Upper lobe of left lung (tissue), 6 donors: ENCODE measurements around the gene PRSS21. TPM values are rescaled to one million over a fixed set of nuclear protein-coding genes. Genes with fewer than 3 reads are reported as not detected.

Experiments
- ATAC-seq, 2 donors: fragments of 200-7000 bp; cut with Tn5 transposase; one replicate each; pipeline ENCODE4 v1.9.1; 2022; ENCODE audit warnings: mild to moderate bottlenecking in 2 of 2, moderate library complexity in 2 of 2; ENCODE audit not compliant: low FRiP score in 2 of 2
- DNase-seq, 2 donors: peaks; one replicate each; pipeline ENCODE4 v3.0.0-alpha.2; 2019 to 2020
- H3K27ac ChIP-seq, 4 donors: fragments of 200-600 bp; sonication (generic); one replicate each; pipeline ENCODE4 v1.5.1; 2016 to 2019
- H3K27me3 ChIP-seq, 4 donors: fragments of 200-600 bp; sonication (generic); one replicate each; pipeline ENCODE4 v1.5.1; 2017 to 2019
- H3K36me3 ChIP-seq, 4 donors: fragments of 200-600 bp; sonication (generic); one replicate each; pipeline ENCODE4 v1.5.1; 2016 to 2019
- H3K4me1 ChIP-seq, 4 donors: fragments of 200-600 bp; sonication (generic); one replicate each; pipeline ENCODE4 v1.5.1; 2018 to 2019
- H3K4me3 ChIP-seq, 4 donors: fragments of 200-600 bp; sonication (generic); one replicate each; pipeline ENCODE4 v1.5.1; 2017 to 2019; ENCODE audit warnings: mild to moderate bottlenecking in 2 of 4, moderate library complexity in 1 of 4
- H3K9me3 ChIP-seq, 4 donors: fragments of 200-600 bp; sonication (generic); one replicate each; pipeline ENCODE4 v1.5.1; 2018 to 2019
- EP300 ChIP-seq, 4 donors: sonication (generic); formaldehyde crosslinking; IDR thresholded peaks; one replicate each; pipeline ENCODE4 v1.5.1; 2017; ENCODE audit warnings: antibody characterized with exemption in 4 of 4, control low read depth in 2 of 4
- POLR2A ChIP-seq, 4 donors: fragments of 450-650 bp; IDR thresholded peaks; one replicate each; pipeline ENCODE4 v1.5.1; 2016 to 2017; ENCODE audit warnings: antibody characterized with exemption in 4 of 4, mild to moderate bottlenecking in 2 of 4
- POLR2AphosphoS5 ChIP-seq, 2 donors: sonication (generic); formaldehyde crosslinking; IDR thresholded peaks; one replicate each; pipeline ENCODE4 v1.5.1; 2017; ENCODE audit warnings: antibody characterized with exemption in 2 of 2
- WGBS, 2 donors: methylation state at CpG; one replicate each; pipeline ENCODE4 v1.1.5; 2017 to 2018; 5-methylcytosine and 5-hydroxymethylcytosine counted together
- total RNA-seq, 6 donors: library from RNA; depleted of rRNA in 4 of 6; stranded (reverse); fragments of >200 nt in 4 of 6; gene quantifications; one replicate each; pipeline versions ENCODE4 v1.1.0 to v1.2.1, GENCODE V29; 2016 to 2021
- TF ChIP-seq, protein P1 (sequence below), 6 experiments: fragments of 450-650 bp in 4 of 6; fragments of 200-600 bp in 2 of 6; sonication (generic) in 2 of 6; IDR thresholded peaks; one replicate each; pipeline ENCODE4 v1.5.1; 2016 to 2019; ENCODE audit warnings: antibody characterized with exemption in 6 of 6
- donor health status: DM: no; HTN: no; CAD: no; lungs with moderate emphysema.
- donor health status: DM: no; HTN: yes; CAD: no; lungs with severe emphysema.

Gene PRSS21
- total RNA-seq, 6 donors from 2014 or later = 1.2 to 16.2 (median 14.5) TPM; not detected in 1

GRCh38 chr16:2769675-2770056 lies 47.4 kb upstream of the PRSS21 start:
- Histone ChIP-seq H3K27ac (peak overlapping the region in 2 of 4 donors; percentile 52 to 64), H3K4me3 (no peak overlapping the region), H3K36me3 (peaks cover 56 to 100% (median 86%) of the 10 kb centered on the region in 4 donors), H3K4me1 (peaks cover 0 to 17% (median 0%) of the 10 kb centered on the region in 4 donors), H3K9me3 (no peaks in the 10 kb centered on the region), H3K27me3 (no peaks in the 10 kb centered on the region)
- ATAC-seq (peak; percentile 62 to 65), DNase-seq (peak in 1 of 2 donors; percentile 73)
- 80% methylated on average over 14 of the region's 14 CpGs for WGBS, 2 donors
- TF ChIP-seq POLR2AphosphoS5 (IDR thresholded peaks at IDR 0.05) (peak in 1 of 2 donors; percentile 23), POLR2A (IDR thresholded peaks at IDR 0.05) (no peak), EP300 (IDR thresholded peaks at IDR 0.05) (peak in 1 of 4 donors; percentile 28)
- TF ChIP-seq, protein P1, sequence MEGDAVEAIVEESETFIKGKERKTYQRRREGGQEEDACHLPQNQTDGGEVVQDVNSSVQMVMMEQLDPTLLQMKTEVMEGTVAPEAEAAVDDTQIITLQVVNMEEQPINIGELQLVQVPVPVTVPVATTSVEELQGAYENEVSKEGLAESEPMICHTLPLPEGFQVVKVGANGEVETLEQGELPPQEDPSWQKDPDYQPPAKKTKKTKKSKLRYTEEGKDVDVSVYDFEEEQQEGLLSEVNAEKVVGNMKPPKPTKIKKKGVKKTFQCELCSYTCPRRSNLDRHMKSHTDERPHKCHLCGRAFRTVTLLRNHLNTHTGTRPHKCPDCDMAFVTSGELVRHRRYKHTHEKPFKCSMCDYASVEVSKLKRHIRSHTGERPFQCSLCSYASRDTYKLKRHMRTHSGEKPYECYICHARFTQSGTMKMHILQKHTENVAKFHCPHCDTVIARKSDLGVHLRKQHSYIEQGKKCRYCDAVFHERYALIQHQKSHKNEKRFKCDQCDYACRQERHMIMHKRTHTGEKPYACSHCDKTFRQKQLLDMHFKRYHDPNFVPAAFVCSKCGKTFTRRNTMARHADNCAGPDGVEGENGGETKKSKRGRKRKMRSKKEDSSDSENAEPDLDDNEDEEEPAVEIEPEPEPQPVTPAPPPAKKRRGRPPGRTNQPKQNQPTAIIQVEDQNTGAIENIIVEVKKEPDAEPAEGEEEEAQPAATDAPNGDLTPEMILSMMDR (IDR thresholded peaks at IDR 0.05) = no peak

- Histone ChIP-seq H3K4me3 (no peak overlapping the region), H3K27ac (peak overlapping the region in 3 of 4 donors; percentile 37 to 64 (median 52)), H3K36me3 (peaks cover 54 to 100% (median 81%) of the 10 kb centered on the region in 4 donors), H3K4me1 (peaks cover 1 to 23% (median 4%) of the 10 kb centered on the region in 4 donors), H3K27me3 (no peaks in the 10 kb centered on the region), H3K9me3 (no peaks in the 10 kb centered on the region)
- WGBS, 2 donors = 87 to 91% methylated on average over 23 to 32 of the region's 32 CpGs
- peak in 1 of 2 donors; percentile 1 for ATAC-seq
- no peak for TF ChIP-seq POLR2A (IDR thresholded peaks at IDR 0.05)
- no peak for TF ChIP-seq EP300 (IDR thresholded peaks at IDR 0.05)
- TF ChIP-seq, protein P1 (IDR thresholded peaks at IDR 0.05) = no peak
- no peak for TF ChIP-seq POLR2AphosphoS5 (IDR thresholded peaks at IDR 0.05)
- no peak for DNase-seq
Observed at GRCh38 chr16:2770057-2770951, 46.7 kb upstream of the PRSS21 start.

DNA sequence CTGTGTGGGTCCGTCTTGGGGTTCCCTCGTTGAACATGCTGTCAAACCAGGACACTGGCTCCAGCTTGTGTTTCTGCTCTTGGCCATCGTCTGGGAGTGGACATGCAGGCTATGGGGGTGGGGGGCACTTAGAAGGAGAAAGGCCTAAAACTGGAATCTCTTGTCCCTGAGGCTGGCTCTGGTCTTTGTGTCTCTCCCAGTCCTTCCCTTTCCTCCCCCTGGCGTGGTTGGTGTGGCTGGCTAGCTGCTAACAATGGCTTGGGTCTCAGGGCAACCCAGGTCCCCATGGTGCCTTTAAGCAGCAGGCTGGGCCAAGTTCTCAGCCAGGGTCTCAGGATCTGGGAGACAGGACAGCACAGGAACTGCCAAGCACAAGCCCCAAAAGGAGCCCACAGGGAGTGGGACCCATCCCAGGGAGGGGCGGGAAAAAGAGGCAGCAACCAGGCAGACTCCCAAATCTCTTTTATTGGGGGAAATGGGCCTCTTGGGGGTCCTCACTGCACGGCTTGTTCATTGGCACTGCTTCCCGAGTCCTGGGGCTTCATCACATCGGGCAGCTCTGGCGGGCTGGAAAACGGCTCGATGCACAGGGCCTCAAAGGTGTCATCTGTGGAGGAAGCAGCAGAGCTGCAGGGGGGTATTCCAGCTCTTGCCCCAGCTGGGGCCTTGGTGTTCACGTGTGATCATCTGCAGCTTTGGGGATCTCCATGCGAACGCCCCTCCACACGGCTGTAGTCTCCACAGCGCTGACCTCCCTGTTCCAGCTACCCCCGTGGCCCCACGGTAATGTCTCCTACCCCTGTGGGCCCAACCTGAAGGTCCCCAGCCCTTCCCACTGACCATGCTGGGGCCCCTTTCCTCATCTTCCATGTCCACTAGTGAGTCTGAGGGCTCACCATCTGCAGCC lies 45.3 kb upstream of the PRSS21 start:
- no peaks in the 10 kb centered on the region for H3K27me3 ChIP-seq
- WGBS, 2 donors = 79 to 91% methylated on average over 15 to 18 of the region's 18 CpGs
- DNase-seq = no peak
- H3K27ac ChIP-seq = peak overlapping the region in 1 of 4 donors; percentile 15
- TF ChIP-seq EP300 (IDR thresholded peaks at IDR 0.05) = no peak
- no peak for TF ChIP-seq POLR2A (IDR thresholded peaks at IDR 0.05)
- no peak for TF ChIP-seq POLR2AphosphoS5 (IDR thresholded peaks at IDR 0.05)
- no peak overlapping the region for H3K4me3 ChIP-seq
- H3K9me3 ChIP-seq = no peaks in the 10 kb centered on the region
- peaks cover 45 to 87% (median 67%) of the 10 kb centered on the region in 4 donors for H3K36me3 ChIP-seq
- peaks cover 14 to 35% (median 14%) of the 10 kb centered on the region in 4 donors for H3K4me1 ChIP-seq
- ATAC-seq = no peak

DNA sequence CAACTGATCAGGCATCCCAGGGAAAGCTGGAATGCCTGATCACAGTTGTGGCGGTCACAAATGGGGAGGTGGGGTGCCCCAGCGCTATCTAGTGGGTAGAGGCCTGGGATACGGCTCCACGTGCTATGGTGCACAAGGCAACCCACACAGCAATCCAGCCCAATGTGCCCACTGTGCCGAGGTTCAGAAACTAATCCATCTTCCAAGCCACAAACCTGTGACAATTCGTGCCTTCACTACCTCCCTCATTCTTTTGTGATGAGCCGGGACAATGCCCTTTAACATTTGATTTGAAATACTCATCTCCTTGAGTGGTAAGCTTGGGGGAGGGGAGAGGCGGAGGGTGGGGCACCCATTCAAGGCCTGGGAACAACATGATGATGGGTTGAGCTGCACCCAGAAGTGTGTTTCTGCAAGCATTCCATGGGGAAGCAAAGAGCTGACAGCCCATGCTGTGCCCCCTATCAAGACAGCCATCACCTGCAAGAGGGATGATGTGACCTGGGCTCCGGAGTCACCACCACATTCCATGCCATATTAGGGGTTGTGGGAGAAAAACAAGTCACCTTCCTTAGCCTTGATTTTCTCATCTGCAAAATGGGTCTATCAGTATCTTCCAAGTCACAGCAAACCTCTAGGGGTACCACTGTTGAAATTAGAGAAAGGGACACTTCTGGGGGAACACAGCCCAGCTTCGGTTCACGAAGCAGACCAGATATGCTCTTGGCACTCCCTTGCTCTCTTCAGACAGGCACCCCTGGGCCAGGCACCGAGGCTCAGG lies 43.7 kb upstream of the PRSS21 start:
- Histone ChIP-seq H3K4me3 (no peak overlapping the region), H3K4me1 (peaks cover 16 to 40% (median 18%) of the 10 kb centered on the region in 4 donors), H3K9me3 (no peaks in the 10 kb centered on the region), H3K27ac (peak overlapping the region in 1 of 4 donors; percentile 24), H3K27me3 (no peaks in the 10 kb centered on the region), H3K36me3 (peaks cover 32 to 71% (median 50%) of the 10 kb centered on the region in 4 donors)
- DNase-seq (no peak), ATAC-seq (no peak)
- WGBS, 2 donors = 88% methylated on average over 7 to 12 of the region's 12 CpGs
- TF ChIP-seq POLR2A (IDR thresholded peaks at IDR 0.05) = no peak
- TF ChIP-seq POLR2AphosphoS5 (IDR thresholded peaks at IDR 0.05) = no peak
- no peak for TF ChIP-seq EP300 (IDR thresholded peaks at IDR 0.05)
- TF ChIP-seq, protein P1 (IDR thresholded peaks at IDR 0.05) = no peak
